Mucosa of descending colon (tissue), 3 donors: Measurements from ENCODE around the gene PCSK6. TPM values are rescaled to one million over a fixed set of nuclear protein-coding genes. Genes with fewer than 3 reads are reported as not detected.

Experiments used
- ATAC-seq: fragments of 200-7000 bp; cut with Tn5 transposase; one replicate; pipeline ENCODE4 v1.9.1; 2020; ENCODE audit warnings: mild to moderate bottlenecking, moderate library complexity
- DNase-seq, 3 donors: peaks; one replicate each; pipeline ENCODE4 v3.0.0-alpha.2; 2020
- H3K36me3 ChIP-seq: fragments of 200-600 bp; one replicate; pipeline ENCODE4 v1.8.0; 2021; ENCODE audit warnings: low read depth, mild to moderate bottlenecking
- H3K4me1 ChIP-seq: fragments of 200-600 bp; one replicate; pipeline ENCODE4 v1.8.0; 2021; ENCODE audit warnings: low read depth, mild to moderate bottlenecking
- H3K4me3 ChIP-seq: fragments of 200-600 bp; one replicate; pipeline ENCODE4 v1.8.0; 2021; ENCODE audit warnings: mild to moderate bottlenecking
- H3K9me3 ChIP-seq: fragments of 200-600 bp; one replicate; pipeline ENCODE4 v1.8.0; 2021; ENCODE audit warnings: mild to moderate bottlenecking
- CTCF ChIP-seq: fragments of 200-600 bp; IDR thresholded peaks from one replicate; pipeline ENCODE4 v1.8.0; 2022; ENCODE audit warnings: antibody characterized with exemption, mild to moderate bottlenecking
- intact Hi-C, 2 donors: fragments of 100-400 bp; cut with DNase I in 1 of 2; cut with micrococcal nuclease in 1 of 2; formaldehyde crosslinking; loops; one replicate each; pipeline versions ENCODE4 v1.11.0 to v1.11.1; 2022; cut with DNase I, micrococcal nuclease
- total RNA-seq, 3 donors: library from RNA; stranded (reverse); fragmentation: NEBNext Ultra II Directional in 2 of 3; extraction: Animal tissue kit (Norgen Biotek cat#: 25700) in 2 of 3; gene quantifications; one replicate each; pipeline versions ENCODE4 v1.2.1 to v1.2.4, GENCODE V29; 2021 to 2023
- donor health status: DM: no; HTN: no; CAD: no; lungs with moderate emphysema.
- donor health status: DM: no; HTN: no; CAD: no.
- donor health status: DM: no; HTN: yes; CAD: no.

PCSK6 gene
- total RNA-seq, 3 donors from 2014 or later = 21.3 to 58.4 (median 30.3) TPM

GRCh38 chr15:101369676-101370075, 119.8 kb downstream of the PCSK6 start:
- TF ChIP-seq CTCF = no peak

GRCh38 chr15:101368861-101369642, 120.5 kb downstream of the PCSK6 start:
- peaks cover 15% of the 10 kb centered on the region for H3K4me1 ChIP-seq
- H3K9me3 ChIP-seq = no peaks in the 10 kb centered on the region
- DNase-seq (no peak), ATAC-seq (no peak)
- no peaks in the 10 kb centered on the region for H3K36me3 ChIP-seq
- TF ChIP-seq CTCF = no peak
- intact Hi-C loops = no loop called here
- no peak overlapping the region for H3K4me3 ChIP-seq

More at GRCh38 chr15:101369676-101370075, 119.8 kb downstream of the PCSK6 start:
- Histone ChIP-seq H3K9me3 (no peaks in the 10 kb centered on the region), H3K4me3 (no peak overlapping the region), H3K36me3 (no peaks in the 10 kb centered on the region), H3K4me1 (peaks cover 15% of the 10 kb centered on the region)
- intact Hi-C loops = no loop called here
- ATAC-seq (no peak), DNase-seq (no peak)

GRCh38 chr15:101368086-101368780, 121.3 kb downstream of the PCSK6 start:
- no peaks in the 10 kb centered on the region for H3K36me3 ChIP-seq
- TF ChIP-seq CTCF = no peak
- ATAC-seq (no peak), DNase-seq (no peak)
- H3K9me3 ChIP-seq = no peaks in the 10 kb centered on the region
- H3K4me3 ChIP-seq = no peak overlapping the region
- intact Hi-C loops = no loop called here
- H3K4me1 ChIP-seq = peaks cover 13% of the 10 kb centered on the region

- no peaks in the 10 kb centered on the region for H3K9me3 ChIP-seq
- no peaks in the 10 kb centered on the region for H3K4me1 ChIP-seq
- ATAC-seq = no peak
- no peak for TF ChIP-seq CTCF
- no peak for DNase-seq
- H3K4me3 ChIP-seq = no peak overlapping the region
- intact Hi-C loops = no loop called here
- no peaks in the 10 kb centered on the region for H3K36me3 ChIP-seq
Observed at GRCh38 chr15:101366853-101367252, 122.7 kb downstream of the PCSK6 start.

- no peaks in the 10 kb centered on the region for H3K4me1 ChIP-seq
- DNase-seq (no peak), ATAC-seq (no peak)
- intact Hi-C loops = no loop called here
- no peaks in the 10 kb centered on the region for H3K36me3 ChIP-seq
- H3K9me3 ChIP-seq = no peaks in the 10 kb centered on the region
- no peak overlapping the region for H3K4me3 ChIP-seq
- TF ChIP-seq CTCF = no peak
Observed at GRCh38 chr15:101362986-101363566, 126.4 kb downstream of the PCSK6 start.
